ENCODE results near the gene KCNK3.

Gene KCNK3

DNA sequence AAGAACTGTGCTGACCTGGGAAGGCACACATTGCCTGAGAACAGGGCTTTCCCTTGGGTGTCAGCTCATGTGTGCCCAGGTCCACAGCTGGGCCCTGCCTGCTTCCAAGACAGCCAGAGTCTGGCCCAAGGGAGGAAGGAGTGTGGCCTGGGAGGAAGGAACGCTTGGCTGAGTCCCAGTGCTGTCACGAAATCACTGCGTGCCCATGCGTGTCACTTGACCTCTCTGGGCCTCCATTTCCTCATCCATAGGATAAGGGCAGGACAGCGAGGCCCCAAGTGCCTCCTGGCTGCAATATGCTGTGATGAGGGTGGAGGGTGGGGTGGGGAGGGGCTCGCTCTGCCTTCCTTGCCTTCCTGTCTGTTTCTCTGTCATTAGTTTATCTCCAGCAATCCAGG lies 642 bp upstream of the KCNK3 start:
- no peak for DNase-seq (ENCODE audit: low read depth)

DNA sequence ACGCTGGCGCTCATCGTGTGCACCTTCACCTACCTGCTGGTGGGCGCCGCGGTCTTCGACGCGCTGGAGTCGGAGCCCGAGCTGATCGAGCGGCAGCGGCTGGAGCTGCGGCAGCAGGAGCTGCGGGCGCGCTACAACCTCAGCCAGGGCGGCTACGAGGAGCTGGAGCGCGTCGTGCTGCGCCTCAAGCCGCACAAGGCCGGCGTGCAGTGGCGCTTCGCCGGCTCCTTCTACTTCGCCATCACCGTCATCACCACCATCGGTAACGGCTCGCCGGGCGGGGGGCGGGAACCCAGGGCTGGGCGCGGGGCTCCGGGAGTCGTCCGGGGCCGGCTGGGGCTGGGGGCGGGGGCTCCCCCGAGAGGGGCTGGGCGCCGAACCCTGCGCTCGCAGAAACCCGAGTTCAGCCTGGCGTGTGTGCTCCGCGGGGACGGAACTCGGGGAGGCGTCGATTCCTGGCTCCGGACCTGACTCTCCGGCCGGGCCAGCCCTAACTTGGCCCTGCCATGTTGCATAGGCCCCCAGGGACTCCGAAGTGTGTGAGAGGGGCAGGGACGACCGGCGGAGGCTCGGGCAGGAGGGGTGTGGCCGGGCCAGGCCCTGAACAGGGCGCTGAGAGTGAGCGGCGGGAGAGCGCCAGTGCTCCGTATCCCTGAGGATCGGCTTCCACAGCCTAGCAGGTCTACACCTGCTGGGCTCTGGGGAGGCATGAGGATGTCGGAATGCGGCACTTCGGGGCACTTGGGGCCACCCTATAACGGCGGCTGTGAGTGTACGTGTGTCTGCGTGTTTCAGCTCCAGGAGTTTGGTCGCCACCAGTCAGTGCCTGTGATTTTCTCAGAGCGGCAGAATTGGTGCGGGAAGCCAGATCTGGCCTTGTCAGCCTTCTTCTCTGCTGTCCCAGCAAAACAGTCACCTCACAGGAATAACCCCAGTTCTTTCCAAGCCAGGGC lies 651 bp downstream of the KCNK3 start:
- no peak for DNase-seq (ENCODE audit: low read depth)

DNA sequence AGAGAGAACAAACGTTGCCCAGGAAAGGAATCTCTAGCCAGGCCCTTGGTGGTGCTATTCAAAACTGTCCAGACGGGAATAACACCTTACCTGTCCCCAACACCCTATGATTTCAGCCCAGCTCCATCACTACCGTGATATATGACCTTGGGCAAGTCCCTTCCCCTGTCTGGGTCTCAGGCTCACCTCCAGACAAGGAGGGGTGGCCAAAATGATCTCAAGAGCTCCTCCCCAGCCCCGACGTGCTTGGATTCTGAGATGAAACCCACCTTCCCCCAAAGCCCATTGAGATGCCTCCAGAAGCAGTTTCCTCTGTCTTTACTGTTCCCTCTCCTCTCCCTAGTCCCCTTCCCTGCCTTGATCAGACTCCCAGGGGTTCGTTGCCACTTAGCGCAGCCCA lies 1.5 kb downstream of the KCNK3 start:
- no peak for DNase-seq (ENCODE audit: low read depth)

DNA sequence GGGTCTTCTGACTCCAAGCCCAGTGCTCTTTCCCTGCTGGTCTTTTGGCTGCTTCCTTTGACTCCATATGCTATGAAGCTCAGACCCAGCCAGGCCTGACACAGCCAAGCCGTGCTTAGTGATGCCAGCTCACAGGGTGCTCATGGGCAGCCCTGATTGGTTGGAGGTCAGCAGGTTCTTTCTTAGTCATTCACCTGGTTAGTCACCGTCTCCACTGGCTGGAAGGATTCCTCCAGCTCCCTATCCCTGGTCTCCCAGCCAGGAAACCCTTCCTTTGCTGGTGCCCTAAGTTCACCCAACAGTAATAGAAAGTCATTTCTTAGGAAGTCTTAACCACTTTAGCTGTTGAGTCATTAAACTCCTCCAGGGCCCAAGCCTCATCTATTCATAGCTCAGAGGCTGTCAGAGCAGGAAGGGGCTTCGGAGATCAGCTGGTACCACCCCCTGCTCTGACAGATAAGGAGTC lies 3.9 kb downstream of the KCNK3 start:
- no peak for DNase-seq (ENCODE audit: low read depth)

DNA sequence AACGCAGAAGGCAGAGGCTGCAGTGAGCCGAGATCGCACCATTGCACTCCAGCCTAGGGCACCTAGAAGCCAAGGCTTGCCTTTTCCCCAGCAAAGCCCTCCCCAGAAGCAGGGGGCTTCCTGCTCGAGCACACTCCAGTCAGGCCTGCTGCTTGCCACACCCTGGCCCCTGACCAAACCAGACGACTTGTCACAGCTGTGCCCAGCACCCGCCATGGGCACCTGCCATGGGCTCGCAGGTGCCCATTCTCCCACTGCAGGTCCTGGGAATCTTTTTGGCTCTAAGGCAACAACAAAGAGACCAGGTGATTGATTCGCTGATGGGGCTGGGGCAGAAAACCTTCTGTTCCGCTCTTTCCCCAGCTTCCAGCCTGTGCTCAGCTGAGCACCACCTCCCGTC lies 4.9 kb downstream of the KCNK3 start:
- no peak for DNase-seq (ENCODE audit: low read depth)

DNA sequence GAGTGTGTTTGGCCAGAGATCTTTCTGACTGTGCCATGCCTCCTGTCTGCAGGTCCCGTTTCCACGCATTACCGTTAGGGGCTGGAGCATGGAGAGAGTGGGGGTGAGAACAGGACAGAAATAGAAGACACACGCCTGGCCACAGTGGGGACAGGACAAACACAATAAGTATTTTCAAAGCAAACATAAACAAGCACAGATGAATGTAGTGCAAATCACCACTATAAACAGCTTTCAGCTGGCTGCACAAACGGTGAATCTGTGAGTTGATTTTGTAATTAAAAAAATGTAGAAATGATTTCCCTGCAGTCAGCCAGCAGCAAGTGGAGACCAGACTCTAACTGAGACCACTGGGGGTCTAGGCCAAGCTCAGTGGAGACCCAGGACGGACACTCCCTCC lies 6.8 kb downstream of the KCNK3 start:
- DNase-seq (ENCODE audit: low read depth), result no peak

DNA sequence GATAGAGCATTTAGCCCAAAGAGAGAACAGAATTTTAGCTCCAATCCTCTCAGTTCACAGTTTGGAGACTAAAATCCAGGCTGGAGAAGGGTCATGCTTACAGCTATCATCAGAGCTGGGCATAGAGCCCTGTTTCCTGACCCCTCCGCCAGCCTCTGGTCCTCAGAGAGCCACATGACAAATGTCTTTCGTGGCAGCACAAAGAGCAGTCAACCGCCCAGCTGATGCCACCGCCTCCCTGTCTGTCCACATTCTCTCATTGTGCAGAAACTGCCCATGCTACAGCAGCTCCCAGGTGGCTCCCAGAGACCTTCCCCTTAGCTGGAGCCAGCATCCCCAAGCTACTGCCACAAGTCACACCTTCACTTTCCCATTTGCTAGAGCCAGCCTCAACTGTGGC lies 7.6 kb downstream of the KCNK3 start:
- no peak for DNase-seq (ENCODE audit: low read depth)

DNA sequence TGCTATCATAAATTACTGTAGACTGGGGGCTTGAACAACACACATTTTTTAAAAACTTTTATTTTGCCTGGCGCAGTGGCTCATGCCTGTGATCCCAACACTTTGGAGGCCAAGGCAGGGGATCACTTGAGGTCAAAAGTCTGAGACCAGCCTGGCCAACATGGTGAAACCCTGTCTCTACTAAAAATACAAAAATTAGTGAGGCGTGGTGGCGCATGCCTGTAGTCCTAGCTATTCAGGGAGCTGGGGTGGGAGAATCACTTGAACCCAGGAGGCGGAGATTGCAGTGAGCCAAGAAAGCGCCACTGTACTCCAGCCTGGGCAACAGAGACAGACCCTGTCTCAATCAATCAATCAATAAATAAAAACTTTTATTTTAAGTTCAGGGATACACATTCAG lies 9.1 kb downstream of the KCNK3 start:
- no peak for DNase-seq (ENCODE audit: low read depth)

DNA sequence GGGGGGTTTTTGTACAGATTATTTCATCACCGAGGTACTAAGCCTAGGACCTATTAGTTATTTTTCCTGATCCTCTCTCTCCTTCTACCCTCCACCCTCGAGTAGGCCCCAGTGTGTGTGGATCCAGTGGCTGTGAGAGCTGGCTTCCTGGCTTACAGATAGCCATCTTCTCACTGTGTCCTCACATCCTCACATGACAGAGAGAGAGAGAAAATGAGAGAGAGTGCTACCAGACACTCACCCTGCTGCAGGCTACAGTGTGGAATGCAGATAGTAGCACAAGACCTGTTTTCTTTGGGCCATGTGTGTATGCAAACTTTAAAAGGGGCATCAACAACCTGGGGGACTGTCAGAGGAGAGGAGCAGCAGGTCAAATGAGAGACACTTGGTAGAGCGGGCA lies 9.5 kb downstream of the KCNK3 start:
- DNase-seq (ENCODE audit: low read depth), result no peak

DNA sequence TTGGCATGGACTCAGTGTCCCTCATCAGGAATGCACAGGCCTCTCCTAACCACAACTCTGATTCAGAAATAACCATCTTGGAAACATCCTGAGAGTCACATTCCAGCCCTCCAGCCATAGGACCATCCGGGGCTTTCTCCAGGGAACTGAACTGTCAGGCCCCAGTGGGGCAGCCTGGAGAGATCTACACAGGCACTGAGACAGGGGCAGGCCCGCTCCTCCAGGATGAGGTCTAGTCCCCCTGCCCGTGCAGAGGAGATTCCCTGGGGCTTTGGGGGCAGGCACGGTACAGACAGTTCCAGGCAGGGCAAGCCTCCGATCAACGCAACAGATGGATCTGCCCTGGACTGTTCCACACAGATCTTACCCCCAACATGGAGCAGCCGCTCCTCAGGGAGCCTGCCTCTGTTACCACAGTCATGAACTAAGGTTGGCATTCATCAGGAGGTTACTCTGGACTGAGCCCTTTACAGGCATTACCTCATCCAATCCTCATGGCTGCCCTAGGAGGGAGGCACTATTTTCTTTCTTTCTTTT lies 12.0 kb downstream of the KCNK3 start:
- DNase-seq (ENCODE audit: low read depth), result no peak

DNA sequence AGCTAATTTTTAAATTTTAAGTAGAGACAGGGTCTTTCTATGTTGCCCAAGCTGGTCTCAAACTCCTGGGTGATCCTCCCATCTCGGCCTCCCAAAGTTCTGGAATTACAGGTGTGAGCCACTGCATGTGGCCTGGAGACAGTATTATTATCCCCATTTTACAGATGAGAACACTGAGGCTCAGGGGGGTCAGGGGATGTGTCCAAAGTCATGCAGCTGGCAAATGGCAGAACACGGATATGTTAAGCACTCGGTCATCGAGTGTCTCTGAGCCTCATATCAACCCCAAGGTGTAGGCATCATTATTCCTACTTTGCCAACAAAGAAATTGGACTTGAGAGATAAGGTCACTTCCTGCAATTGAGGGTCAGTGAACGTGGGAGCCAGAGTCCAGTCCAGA lies 12.6 kb downstream of the KCNK3 start:
- no peak for DNase-seq (ENCODE audit: low read depth)

DNA sequence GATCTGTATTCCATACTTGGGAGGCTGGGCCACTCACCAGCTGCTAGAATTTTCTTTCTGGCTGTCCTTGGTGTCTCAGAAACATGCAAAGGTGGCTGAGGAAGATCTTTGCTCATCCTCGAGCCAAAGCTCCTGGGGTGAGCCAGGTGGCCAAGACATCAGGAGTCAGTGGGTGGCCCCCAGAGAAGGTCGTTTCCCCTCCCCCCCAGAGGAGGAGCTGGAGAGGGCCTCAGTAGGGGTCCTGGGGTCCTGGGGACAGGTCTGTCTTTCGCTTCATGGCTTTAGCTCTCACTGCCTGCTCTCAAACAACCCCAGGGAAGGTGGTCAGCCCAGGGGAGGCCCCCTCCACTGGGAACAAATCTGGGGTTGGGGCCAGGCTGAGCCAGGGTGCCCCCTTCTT lies 13.6 kb downstream of the KCNK3 start:
- DNase-seq (ENCODE audit: low read depth), result no peak

DNA sequence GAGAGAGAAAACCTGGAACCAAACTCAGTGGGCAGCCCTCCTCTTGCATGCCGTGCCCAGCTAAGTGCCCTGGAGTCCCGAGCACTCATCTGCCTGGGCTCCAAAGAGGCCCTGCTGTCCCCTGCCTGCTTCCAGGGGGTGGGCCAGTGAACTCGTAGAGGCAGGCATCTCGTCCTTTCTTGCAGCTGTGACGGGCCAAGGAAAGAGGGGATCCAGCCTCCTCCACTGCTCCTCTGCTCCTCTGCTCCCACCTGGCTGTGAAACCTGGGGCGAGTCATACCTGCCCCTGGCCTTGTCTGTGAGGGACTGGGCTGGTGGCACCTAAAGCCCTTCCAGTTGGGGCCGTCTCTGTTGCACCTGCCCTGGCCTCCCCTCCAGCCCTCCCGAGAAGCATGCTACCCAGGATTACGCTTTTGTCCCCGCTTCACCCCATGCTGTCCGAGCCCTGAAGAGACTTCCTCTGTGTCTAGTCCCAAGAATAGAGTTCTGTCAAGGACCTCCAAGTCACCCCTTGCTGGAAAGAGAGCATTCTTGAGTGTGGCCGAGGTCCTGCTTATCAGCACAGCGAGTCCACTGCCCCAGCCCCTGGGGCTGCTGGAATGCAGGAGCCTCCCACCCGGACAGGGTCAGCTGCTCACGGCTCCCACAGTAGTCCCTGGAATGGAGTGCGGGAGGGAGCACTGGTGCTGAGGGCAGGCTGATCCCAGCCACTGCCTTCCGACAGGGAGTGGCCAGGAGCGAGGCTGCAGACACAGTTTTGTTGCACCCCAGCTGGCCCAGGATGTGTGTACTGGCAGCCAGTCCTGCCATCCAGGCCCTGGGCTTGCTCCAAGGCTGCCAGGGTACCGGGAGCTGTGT lies 14.3 kb downstream of the KCNK3 start:
- DNase-seq (ENCODE audit: low read depth), result no peak

DNA sequence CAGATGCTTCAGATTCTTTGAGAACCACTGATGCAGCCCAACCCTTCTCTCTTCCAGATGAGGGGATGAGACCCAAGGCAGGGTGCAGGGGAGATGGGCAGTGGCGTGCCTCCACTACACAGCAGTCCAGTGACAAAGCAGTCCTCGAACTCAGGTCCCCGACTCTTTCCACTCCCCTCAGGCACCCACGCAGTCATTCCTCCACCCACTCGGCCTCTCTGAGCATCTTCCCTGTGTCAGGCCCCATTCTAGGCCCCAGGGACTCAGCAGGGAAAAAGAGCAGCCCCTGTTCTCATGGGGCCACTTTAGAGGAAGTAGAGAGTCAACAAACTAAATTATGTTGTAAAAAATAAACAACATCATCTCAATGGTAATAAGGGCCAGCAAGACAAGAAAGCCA lies 15.2 kb downstream of the KCNK3 start:
- DNase-seq (ENCODE audit: low read depth), result no peak

DNA sequence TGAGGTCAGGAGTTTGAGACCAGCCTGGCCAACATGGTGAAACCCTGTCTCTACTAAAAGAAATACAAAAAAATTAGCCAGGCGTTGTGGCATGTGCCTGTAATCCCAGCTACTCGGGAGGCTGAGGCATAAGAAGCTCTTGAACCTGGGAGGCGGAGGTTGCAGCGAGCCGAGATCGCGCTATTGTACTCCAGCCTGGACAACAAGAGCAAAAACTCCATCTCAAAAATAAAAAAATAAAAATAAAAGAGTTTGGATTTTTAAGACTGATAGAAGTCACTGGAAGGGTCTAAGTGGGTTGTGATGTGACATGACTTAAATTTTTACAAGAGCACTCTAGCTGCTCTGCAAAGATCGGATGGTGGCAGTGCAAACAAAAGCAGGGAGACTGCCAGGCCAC lies 15.9 kb downstream of the KCNK3 start:
- no peak for DNase-seq (ENCODE audit: low read depth)

DNA sequence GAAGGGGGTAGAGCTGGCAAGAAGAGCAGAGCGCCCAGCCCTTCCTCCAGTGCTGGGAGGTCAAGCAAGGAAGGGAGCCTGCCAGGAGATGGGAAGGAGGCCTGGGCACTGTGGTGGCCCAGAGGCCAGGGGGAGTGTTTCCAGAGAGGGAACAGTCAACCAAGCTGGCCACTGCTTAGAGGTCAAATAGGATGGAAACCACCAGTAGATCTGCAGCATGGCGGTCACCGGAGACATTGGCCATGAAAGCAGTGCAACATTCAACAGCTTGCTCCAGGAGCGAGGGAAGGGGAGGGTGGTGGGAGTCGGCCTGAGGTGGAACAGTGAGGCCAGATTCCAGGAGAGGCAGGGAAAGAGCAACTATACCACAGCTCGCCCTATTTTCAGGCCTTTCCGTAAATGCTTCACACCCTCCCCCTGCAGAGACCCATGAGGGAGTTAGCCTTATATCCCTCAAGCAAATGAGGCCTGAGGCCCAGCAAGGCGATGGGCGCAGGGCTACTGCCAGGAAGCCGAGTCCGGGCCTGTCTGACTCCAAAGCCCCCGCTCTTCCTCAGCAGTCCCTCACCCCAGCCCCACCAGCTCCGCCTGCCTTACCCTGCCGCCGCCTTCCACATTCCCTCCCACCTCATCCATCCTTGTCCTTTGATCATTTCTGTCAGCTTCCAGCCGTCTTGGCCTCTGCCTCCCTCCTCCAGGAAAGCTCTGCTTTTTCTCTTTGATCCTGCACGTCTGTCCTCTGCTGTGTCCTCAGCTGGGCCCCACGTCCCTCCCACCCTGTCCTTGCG lies 17.0 kb downstream of the KCNK3 start:
- no peak for DNase-seq (ENCODE audit: low read depth)

DNA sequence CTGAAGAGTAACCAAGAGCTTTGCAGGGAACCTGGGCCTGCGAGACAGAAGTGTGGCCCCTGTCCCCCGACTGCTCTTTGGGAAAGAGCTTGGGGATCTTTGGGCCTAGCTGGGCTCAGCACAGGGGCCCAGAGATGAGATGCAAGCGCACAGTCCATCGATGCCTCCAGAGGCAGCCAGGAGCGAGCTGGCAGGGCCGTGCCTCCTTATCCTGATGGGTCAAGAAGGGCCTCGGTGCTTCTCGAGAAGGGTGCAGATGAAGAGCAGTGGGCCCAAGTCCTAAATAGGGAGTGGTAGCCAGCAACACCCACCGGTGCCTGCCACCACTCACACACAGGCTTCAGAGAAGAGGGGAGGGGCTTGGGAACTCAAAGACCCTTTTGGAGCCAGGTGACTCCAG lies 17.6 kb downstream of the KCNK3 start:
- DNase-seq (ENCODE audit: low read depth), result no peak

DNA sequence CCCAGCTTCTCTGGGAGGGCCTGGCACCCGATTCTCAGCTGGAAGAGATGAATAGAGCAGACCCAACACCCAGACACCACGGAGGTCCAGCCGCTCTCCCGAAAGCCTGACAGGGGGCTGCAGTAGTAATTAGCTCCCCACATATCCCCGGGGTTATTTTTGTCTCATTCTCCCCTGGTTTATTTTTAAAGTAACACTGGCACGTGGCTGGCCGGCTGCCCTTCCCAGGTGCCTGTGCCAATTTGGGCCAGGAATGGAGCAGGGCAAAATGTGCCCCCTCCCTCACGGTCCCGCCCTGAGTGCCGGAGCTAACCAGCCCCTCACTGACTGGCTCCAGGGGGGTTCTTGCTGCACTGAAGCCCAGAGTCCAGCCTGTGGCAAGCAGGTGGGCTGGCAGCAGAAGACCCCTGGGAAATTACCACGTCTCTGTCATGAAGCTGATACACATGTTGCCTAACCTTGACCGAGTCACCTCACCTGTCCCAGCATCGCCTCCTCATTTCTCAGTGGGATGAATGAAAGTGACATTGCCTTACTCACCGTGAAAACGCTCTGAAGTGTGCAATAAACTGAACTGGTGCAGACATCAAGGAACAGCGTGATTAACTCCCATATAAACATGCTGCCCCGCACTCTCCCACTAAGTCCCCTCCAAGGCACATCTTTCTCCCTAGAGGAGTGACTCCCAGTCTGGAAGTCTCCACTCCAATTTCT lies 18.4 kb downstream of the KCNK3 start:
- no peak for DNase-seq (ENCODE audit: low read depth)

DNA sequence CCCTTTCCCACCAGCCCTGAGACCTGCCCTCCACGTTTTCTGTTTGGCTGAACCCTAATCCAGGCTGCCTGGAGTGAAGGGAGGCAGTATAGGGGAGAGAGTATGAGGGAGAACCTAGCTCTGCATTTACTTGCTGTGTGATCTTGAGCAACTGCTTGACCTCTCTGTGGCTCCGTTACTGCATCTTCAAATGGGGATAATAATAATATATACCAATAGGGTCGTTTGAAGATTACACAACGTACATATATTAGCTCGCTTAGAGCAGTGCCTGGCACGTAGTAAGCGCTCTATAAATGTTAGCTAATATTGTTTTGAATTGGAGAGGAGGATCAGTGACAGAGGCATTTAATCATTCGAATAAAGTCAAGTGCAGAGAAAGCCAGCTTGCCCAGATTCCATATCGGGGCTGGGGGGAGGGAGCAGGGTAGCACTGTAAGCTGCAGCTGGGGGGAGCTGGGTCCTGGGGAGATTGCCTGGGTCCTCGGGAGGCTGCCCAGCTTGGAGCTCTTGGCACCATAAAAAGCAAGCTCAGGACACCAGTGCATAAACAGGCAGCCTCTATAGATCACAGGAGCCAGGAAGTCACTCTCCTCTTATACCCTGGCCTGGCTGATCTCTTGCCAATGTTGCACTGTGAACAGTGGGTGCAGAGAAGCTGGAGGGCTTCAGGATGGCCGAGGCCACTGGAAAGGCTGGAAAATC lies 19.1 kb downstream of the KCNK3 start:
- DNase-seq (ENCODE audit: low read depth), result no peak

All from activated T-helper 9 cell treated with anti-CD3 and anti-CD28 coated beads, Interleukin-2, amount 50 U/mL, for 16 hours (primary cell).